Right kidney (tissue), 1 donor: ENCODE measurements around the gene PLA2G4D.

Experiments used
- DNase-seq: peaks from one replicate; pipeline ENCODE4 v3.0.0-alpha.2; 2016

Gene PLA2G4D

DNA sequence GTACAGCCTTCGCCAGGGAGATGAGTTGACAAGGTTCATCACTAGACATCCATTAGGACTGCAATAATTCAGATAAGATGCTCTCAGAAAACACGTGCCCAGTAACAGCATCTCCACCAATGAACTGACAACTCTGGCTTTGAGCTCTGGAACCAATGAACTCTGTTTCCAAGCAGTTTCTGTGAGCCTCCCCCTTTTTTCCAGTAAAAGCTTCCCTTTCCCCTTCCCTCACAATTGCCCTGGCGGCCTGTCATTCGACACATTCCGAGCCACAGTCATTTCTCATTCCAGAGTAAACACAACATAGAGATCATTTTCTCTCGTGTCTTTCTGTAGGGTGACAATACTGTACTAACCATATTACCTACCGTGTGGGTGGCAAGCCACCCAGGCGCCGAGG, 3.6 kb downstream of the PLA2G4D start:
- DNase-seq, result no peak

DNA sequence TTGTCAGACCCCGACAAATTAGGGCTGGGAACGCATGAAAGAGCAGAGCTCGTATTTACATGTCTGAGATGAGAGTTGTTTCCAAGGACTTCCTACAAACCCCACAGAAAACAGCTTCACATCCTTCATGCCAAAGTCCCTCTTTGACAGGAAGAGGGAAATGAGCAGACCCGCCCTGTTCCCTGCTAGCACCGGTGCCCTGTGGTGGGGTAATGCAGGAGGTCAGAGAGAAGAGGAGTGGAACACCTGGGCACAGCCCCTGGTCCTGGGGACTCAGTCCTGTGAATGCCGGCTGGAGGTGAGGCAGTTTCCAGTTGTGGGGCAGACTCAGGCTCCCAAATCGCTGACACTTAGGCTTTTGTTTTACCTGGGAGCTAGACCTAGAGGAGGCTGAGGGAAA, 4.0 kb downstream of the PLA2G4D start:
- DNase-seq, result no peak

- DNase-seq, result no peak
These were observed 4.4 kb downstream of the PLA2G4D start for GRCh38 chr15:42089942-42090341.

DNA sequence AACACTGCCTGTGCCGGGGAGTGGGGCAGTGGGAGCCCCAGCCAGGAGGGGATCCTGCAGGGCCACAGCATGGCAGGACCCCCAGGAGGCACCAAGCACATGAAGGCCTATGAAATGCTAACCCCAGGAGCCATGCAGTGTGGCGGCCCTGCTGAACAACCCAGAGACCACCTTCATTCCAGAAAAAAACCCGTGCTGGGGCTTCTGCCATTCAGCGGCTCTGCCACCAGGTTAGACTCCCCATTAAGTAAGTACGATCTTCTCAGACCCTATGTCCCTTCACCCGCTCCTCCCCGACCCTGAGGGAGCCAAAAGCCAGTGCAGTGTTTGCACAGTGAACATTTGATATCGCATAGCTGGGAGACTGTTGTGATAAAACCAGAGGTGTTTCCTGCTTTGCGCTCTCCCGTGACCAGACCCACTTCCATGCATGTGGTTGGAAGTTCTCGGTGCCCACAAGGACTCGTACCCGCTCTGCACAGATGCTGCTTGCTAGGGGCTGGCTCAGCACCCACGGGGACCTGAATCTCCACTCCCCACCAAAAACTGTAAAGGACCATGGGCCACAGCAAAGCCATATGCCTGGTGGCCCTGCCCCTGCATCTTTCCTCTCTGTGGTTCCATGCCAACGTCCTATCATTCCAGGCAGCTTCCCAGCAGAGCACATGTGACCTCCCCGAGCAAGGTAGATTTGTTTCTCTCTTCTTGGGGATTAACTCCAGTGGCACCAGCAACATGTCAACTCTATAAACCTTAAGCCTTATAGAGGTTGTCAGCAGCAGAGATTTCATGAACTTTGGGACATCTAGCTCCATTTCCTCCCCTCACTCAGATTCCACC, 5.3 kb downstream of the PLA2G4D start:
- no peak for DNase-seq

- no peak for DNase-seq
These were observed 6.2 kb downstream of the PLA2G4D start for GRCh38 chr15:42087926-42088800.

GRCh38 chr15:42087460-42087859, 6.9 kb downstream of the PLA2G4D start:
- DNase-seq, result no peak

GRCh38 chr15:42085721-42086120, 8.6 kb downstream of the PLA2G4D start:
- no peak for DNase-seq

GRCh38 chr15:42085236-42085605, 9.1 kb downstream of the PLA2G4D start:
- no peak for DNase-seq

GRCh38 chr15:42084465-42085235, 9.7 kb downstream of the PLA2G4D start:
- peak; percentile 64 for DNase-seq

DNA sequence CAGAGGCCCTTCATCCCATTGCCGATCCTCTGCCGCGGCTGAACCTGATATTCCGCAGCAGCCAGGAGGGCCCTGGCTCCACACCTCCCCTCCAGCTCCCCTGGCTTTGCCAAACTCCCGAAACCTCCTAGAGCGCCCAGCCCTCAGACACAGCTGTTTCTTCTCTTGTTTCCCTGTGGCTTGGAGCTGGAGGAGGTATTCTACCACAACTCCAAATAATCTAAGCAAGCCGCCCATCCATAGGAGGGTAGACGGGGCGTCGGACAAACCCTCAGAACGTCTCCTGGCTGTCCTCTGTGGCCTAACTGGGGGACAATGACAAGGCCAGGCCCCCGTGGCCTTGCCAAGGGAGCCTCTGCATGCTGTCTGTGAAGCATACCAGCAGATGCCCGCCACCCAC, 10.4 kb downstream of the PLA2G4D start:
- no peak for DNase-seq

GRCh38 chr15:42083605-42083908, 10.8 kb downstream of the PLA2G4D start:
- no peak for DNase-seq

DNA sequence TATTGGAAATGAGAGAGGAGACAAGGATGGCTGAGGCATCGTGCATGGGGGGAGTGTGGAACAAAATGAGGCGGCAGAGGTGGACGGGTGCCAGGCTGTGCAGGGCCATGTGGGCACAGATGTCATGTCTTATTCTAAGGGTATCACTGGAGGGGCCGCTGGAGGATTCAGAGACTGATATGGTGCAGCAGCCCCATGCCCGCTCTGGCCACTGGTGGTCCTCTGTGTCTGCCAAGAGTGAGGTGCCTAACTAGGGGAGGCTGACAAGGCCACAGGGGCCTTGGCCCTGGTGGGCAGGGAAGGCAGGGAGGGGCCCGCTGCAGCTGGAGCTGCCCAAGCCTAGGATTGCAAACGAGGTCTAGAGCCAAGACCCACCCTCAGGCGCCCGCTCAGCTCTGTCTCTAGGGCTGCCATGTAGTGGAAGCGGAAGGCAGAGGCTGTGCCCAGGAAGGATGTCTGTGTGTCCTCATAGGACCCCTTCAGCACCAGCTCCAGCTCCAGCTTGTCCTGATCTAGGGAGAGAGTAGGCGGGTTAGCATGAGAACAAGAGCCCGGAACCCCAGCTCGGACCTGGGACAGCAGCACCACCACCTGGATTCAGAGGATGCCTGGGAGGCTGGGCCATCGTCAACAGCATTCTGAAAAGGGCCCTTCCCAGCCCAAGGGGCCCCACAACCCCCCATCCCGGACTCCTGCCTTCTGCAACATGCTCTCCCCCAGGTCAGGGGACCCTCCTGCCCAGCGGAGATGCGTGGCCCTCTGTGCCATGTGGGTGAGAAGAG, 11.3 kb downstream of the PLA2G4D start:
- no peak for DNase-seq

DNA sequence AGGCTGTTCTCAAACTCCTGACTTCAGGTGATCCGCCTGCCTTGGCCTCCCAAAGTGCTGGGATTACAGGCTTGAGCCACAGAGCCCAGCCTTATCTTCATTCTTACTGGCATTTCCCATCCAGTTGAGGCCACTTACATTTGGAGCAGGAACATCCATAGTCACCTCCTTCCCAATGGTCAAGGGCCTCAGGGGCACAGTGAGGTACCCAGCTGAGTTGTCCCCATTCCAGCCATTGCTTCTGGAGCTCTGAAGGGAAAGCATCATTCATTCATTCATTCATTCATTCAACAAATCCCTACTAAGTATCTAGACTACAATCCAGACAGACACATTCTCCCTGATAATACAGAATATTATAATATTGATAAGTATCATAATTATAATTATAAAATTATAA, 12.2 kb downstream of the PLA2G4D start:
- DNase-seq, result no peak

GRCh38 chr15:42080919-42081830, 13.2 kb downstream of the PLA2G4D start:
- no peak for DNase-seq

DNA sequence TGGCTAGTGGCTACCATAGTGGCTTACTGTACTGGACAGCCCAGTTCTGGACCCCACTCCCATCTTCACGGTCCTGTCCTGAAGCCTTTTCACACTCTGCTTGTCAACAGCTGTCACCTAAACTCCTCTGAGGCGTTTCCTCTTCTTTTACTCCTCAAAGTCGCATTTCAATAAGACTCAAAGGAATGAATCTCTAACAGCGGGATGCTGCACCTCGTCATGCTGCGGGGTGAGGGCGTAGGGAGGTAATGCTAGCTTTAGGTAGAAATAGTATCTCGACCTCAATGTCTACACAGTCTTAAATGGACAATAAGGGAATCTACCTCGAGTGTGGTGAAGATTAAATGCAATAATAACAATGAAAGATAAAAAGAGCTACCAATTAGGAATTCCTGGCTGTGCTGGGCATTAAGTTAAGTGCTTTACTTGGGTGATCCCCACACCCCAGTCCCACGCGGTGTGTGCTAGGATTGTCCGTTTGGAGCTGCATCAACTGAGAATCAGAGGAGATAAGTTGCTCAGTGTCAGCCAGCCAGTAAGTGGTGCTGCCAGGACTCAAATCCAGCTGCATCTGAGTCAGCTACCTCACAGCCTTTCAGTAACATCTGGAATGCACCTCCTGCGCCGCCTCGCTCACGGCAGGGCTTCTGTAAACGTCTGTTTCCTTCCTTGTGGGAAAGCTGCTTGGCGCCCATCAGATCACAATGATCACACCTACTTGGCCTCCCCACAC, 14.0 kb downstream of the PLA2G4D start:
- no peak for DNase-seq

GRCh38 chr15:42079401-42079908, 14.9 kb downstream of the PLA2G4D start:
- no peak for DNase-seq

DNA sequence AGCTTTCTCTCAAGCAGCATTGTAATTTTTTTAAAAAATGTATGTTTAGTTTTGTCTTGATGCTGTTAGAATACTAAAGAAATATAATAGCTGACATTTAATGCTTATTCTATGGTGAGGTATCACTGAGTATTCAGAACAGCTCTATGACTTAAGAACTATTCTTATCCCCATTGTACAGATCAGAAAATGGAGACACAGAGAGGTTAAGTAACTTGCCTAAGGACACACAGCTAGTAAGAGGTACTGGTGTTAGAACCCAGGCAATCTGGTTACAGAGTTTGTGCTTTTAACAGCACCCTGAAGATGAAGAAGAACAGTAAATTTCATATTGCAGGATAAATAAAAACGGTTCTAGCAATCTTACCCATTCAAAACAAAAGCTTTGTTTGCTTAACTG, 15.5 kb downstream of the PLA2G4D start:
- DNase-seq, result no peak

- DNase-seq, result no peak
These were observed 16.7 kb downstream of the PLA2G4D start for GRCh38 chr15:42077689-42078088.

DNA sequence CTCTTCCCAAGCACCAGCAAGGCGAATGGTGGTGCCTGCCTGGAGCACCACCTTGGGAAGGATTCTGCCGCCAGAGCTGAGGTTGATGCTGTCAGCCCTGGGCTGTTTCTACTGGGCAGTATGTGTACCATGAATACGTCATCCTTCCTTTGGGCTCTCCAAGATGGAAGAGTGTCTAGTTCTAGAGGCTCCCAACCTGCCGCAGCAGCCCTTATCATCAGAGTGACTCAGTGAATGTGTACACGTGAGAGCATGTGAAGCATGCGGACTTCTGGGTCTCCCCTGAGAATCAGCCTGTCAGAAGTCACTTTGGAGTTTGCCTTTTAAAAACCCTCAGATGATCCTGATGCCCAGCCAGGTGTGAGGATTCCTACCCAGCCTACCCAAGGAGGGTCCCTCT, 20.9 kb downstream of the PLA2G4D start:
- no peak for DNase-seq

GRCh38 chr15:42072141-42072685, 22.1 kb downstream of the PLA2G4D start:
- no peak for DNase-seq
